HAP-1 (cell line): Measurements from ENCODE around the gene TTC28.

ENCODE experiments used
- DNase-seq, 2 experiments: peaks; one replicate each; pipeline ENCODE4 v3.0.0-alpha.2; 2016 to 2020; ENCODE audit warnings: low spot score in 2 of 2
- H3K27me3 ChIP-seq: fragments of 250-450 bp; sonication (Bioruptor Pico); 2 replicates; pipeline ENCODE4 v1.5.1; 2020; ENCODE audit warnings: low read depth, mild to moderate bottlenecking, moderate library complexity
- H3K36me3 ChIP-seq: fragments of 250-450 bp; sonication (Bioruptor Pico); replicated peaks from 2 replicates; pipeline ENCODE4 v1.5.1; 2020; ENCODE audit warnings: mild to moderate bottlenecking
- H3K4me1 ChIP-seq: fragments of 250-450 bp; sonication (Bioruptor Pico); 2 replicates; pipeline ENCODE4 v1.5.1; 2020; ENCODE audit warnings: mild to moderate bottlenecking
- H3K4me3 ChIP-seq: fragments of 250-450 bp; sonication (Bioruptor Pico); 2 replicates; pipeline ENCODE4 v1.5.1; 2020; ENCODE audit warnings: mild to moderate bottlenecking, moderate library complexity
- H3K9me3 ChIP-seq: fragments of 250-450 bp; sonication (Bioruptor Pico); 2 replicates; pipeline ENCODE4 v1.5.1; 2020; ENCODE audit warnings: mild to moderate bottlenecking, moderate library complexity
- in situ Hi-C: fragments of 300-500 bp; cut with MboI; formaldehyde crosslinking; loops from 3 replicates; pipeline ENCODE4 v1.14.3; 2020; ENCODE audit warnings: low sequenced_read_pairs, inconsistent platforms, mixed read lengths

The TTC28 gene

GRCh38 chr22:28143961-28144745, 535.5 kb downstream of the TTC28 start:
- Histone ChIP-seq H3K4me3 (no peak overlapping the region), H3K27me3 (no peaks in the 10 kb centered on the region), H3K36me3 (no peaks in the 10 kb centered on the region), H3K4me1 (peaks cover 63% of the 10 kb centered on the region), H3K9me3 (no peaks in the 10 kb centered on the region)
- in situ Hi-C loops: no loop called here
- DNase-seq: peak; percentile 26 to 72

- Histone ChIP-seq H3K4me1 (peaks cover 64% of the 10 kb centered on the region), H3K36me3 (no peaks in the 10 kb centered on the region), H3K27me3 (no peaks in the 10 kb centered on the region), H3K9me3 (no peaks in the 10 kb centered on the region), H3K4me3 (no peak overlapping the region)
- in situ Hi-C loops: no loop called here
- DNase-seq: peak; percentile 28 to 42
Measured at GRCh38 chr22:28143241-28143865, 536.3 kb downstream of the TTC28 start.

GRCh38 chr22:28142361-28142961, 537.2 kb downstream of the TTC28 start:
- DNase-seq: peak; percentile 64 to 99

GRCh38 chr22:28141614-28142013, 538.0 kb downstream of the TTC28 start:
- Histone ChIP-seq H3K4me3 (no peak overlapping the region), H3K9me3 (no peaks in the 10 kb centered on the region), H3K36me3 (no peaks in the 10 kb centered on the region), H3K4me1 (peaks cover 47% of the 10 kb centered on the region), H3K27me3 (no peaks in the 10 kb centered on the region)
- no peak for DNase-seq
- in situ Hi-C loops: no loop called here

More at GRCh38 chr22:28142361-28142961, 537.2 kb downstream of the TTC28 start:
- in situ Hi-C loops: no loop called here
- H3K4me1 ChIP-seq: peaks cover 56% of the 10 kb centered on the region
- H3K4me3 ChIP-seq: no peak overlapping the region
- no peaks in the 10 kb centered on the region for H3K27me3 ChIP-seq
- H3K9me3 ChIP-seq: no peaks in the 10 kb centered on the region
- H3K36me3 ChIP-seq: no peaks in the 10 kb centered on the region

GRCh38 chr22:28139961-28140360, 539.7 kb downstream of the TTC28 start:
- DNase-seq: no peak
- in situ Hi-C loops: no loop called here
- H3K27me3 ChIP-seq: no peaks in the 10 kb centered on the region
- no peaks in the 10 kb centered on the region for H3K9me3 ChIP-seq
- no peak overlapping the region for H3K4me3 ChIP-seq
- no peaks in the 10 kb centered on the region for H3K36me3 ChIP-seq
- H3K4me1 ChIP-seq: peaks cover 43% of the 10 kb centered on the region

- Histone ChIP-seq H3K27me3 (no peaks in the 10 kb centered on the region), H3K9me3 (no peaks in the 10 kb centered on the region), H3K4me3 (no peak overlapping the region), H3K36me3 (no peaks in the 10 kb centered on the region), H3K4me1 (peaks cover 38% of the 10 kb centered on the region)
- no peak for DNase-seq
- in situ Hi-C loops: no loop called here
Measured at GRCh38 chr22:28139516-28139915, 540.1 kb downstream of the TTC28 start.

GRCh38 chr22:28137036-28137435, 542.6 kb downstream of the TTC28 start:
- in situ Hi-C loops: no loop called here
- no peaks in the 10 kb centered on the region for H3K9me3 ChIP-seq
- no peaks in the 10 kb centered on the region for H3K36me3 ChIP-seq
- no peak overlapping the region for H3K4me3 ChIP-seq
- no peaks in the 10 kb centered on the region for H3K27me3 ChIP-seq
- no peak for DNase-seq
- H3K4me1 ChIP-seq: peaks cover 18% of the 10 kb centered on the region

- in situ Hi-C loops: no loop called here
- Histone ChIP-seq H3K27me3 (no peaks in the 10 kb centered on the region), H3K4me3 (no peak overlapping the region), H3K36me3 (no peaks in the 10 kb centered on the region), H3K9me3 (no peaks in the 10 kb centered on the region), H3K4me1 (no peaks in the 10 kb centered on the region; the same call in 1 of the 2 replicates)
- no peak for DNase-seq
Measured at GRCh38 chr22:28132466-28132865, 547.2 kb downstream of the TTC28 start.

- no peak overlapping the region for H3K4me3 ChIP-seq
- DNase-seq: no peak
Measured at GRCh38 chr22:28129319-28129962, 550.2 kb downstream of the TTC28 start.

GRCh38 chr22:28128827-28129226, 550.8 kb downstream of the TTC28 start:
- Histone ChIP-seq H3K4me3 (no peak overlapping the region), H3K27me3 (no peaks in the 10 kb centered on the region), H3K4me1 (peaks cover 8% of the 10 kb centered on the region), H3K9me3 (no peaks in the 10 kb centered on the region), H3K36me3 (no peaks in the 10 kb centered on the region)
- in situ Hi-C loops: no loop called here
- DNase-seq: no peak

More at GRCh38 chr22:28129319-28129962, 550.2 kb downstream of the TTC28 start:
- in situ Hi-C loops: no loop called here
- no peaks in the 10 kb centered on the region for H3K36me3 ChIP-seq
- H3K4me1 ChIP-seq: peaks cover 8% of the 10 kb centered on the region
- no peaks in the 10 kb centered on the region for H3K27me3 ChIP-seq
- no peaks in the 10 kb centered on the region for H3K9me3 ChIP-seq

GRCh38 chr22:28125799-28126198, 553.8 kb downstream of the TTC28 start:
- Histone ChIP-seq H3K4me3 (no peak overlapping the region), H3K36me3 (no peaks in the 10 kb centered on the region), H3K27me3 (no peaks in the 10 kb centered on the region), H3K4me1 (peaks cover 8% of the 10 kb centered on the region), H3K9me3 (no peaks in the 10 kb centered on the region)
- in situ Hi-C loops: no loop called here
- no peak for DNase-seq

- no peaks in the 10 kb centered on the region for H3K27me3 ChIP-seq
- DNase-seq: no peak
Measured at GRCh38 chr22:28123989-28124766, 555.5 kb downstream of the TTC28 start.

More at GRCh38 chr22:28123989-28124766, 555.5 kb downstream of the TTC28 start:
- no peaks in the 10 kb centered on the region for H3K9me3 ChIP-seq
- in situ Hi-C loops: no loop called here
- no peaks in the 10 kb centered on the region for H3K36me3 ChIP-seq
- H3K4me1 ChIP-seq: peaks cover 8% of the 10 kb centered on the region
- H3K4me3 ChIP-seq: no peak overlapping the region
